Osteoblast (primary cell): ENCODE results near the gene CSNK1E. TPM values are rescaled to one million over a fixed set of nuclear protein-coding genes. Genes with fewer than 3 reads are reported as not detected.

Source experiments
- DNase-seq: peaks from one replicate; pipeline ENCODE4 v3.0.0; 2011; ENCODE audit warnings: low spot score, mixed read lengths; ENCODE audit not compliant: insufficient read length; ENCODE audit errors: missing footprints
- H2AFZ ChIP-seq: 2 replicates; pipeline ENCODE4 v1.6.0; 2011; ENCODE audit warnings: mild to moderate bottlenecking, low read length
- H3K27ac ChIP-seq: 2 replicates; pipeline ENCODE4 v1.5.1; 2011; ENCODE audit warnings: mild to moderate bottlenecking, low read depth, low read length, moderate library complexity
- H3K27me3 ChIP-seq: 2 replicates; pipeline ENCODE4 v1.6.0; 2012; ENCODE audit warnings: mild to moderate bottlenecking, control low read depth, inconsistent platforms, low read length, moderate library complexity; ENCODE audit not compliant: insufficient read depth
- H3K36me3 ChIP-seq: 2 replicates; pipeline ENCODE4 v1.5.1; 2011; ENCODE audit warnings: mild to moderate bottlenecking, low read length, control low read depth, moderate library complexity; ENCODE audit not compliant: insufficient read depth
- H3K4me1 ChIP-seq: 2 replicates; pipeline ENCODE4 v1.5.1; 2011; ENCODE audit warnings: mild to moderate bottlenecking, low read length, control low read depth, moderate library complexity; ENCODE audit not compliant: insufficient read depth
- H3K4me2 ChIP-seq: 2 replicates; pipeline ENCODE4 v1.6.0; 2011; ENCODE audit warnings: mild to moderate bottlenecking, low read length; ENCODE audit not compliant: insufficient read depth
- H3K4me3 ChIP-seq: fragments of 200-600 bp; sonication (generic); 3 replicates; pipeline ENCODE4 v1.5.1; 2012; ENCODE audit warnings: mild to moderate bottlenecking, low read length, inconsistent platforms; ENCODE audit not compliant: insufficient read depth
- H3K79me2 ChIP-seq: 2 replicates; pipeline ENCODE4 v1.6.0; 2012; ENCODE audit warnings: mild to moderate bottlenecking, low read length, control low read depth, inconsistent platforms; ENCODE audit not compliant: insufficient read depth
- H3K9me3 ChIP-seq: 2 replicates; pipeline ENCODE4 v1.5.1; 2011; ENCODE audit warnings: low read depth, low read length, control low read depth
- H4K20me1 ChIP-seq: 2 replicates; pipeline ENCODE4 v1.6.0; 2012; ENCODE audit warnings: mild to moderate bottlenecking, low read length, control low read depth; ENCODE audit not compliant: insufficient read depth
- total RNA-seq: library from RNA; depleted of rRNA; stranded (reverse); fragments of >200 nt; gene quantifications from 2 replicates; pipeline ENCODE4 v1.2.3, GENCODE V29; 2012
- TF ChIP-seq, protein P1 (sequence below): IDR thresholded peaks from 2 replicates; pipeline ENCODE4 v1.5.1; 2011; ENCODE audit warnings: mild to moderate bottlenecking, low read depth, low read length, moderate library complexity; ENCODE audit errors: extremely low read depth

The CSNK1E gene
- total RNA-seq, 1 donor = 152 TPM

DNA sequence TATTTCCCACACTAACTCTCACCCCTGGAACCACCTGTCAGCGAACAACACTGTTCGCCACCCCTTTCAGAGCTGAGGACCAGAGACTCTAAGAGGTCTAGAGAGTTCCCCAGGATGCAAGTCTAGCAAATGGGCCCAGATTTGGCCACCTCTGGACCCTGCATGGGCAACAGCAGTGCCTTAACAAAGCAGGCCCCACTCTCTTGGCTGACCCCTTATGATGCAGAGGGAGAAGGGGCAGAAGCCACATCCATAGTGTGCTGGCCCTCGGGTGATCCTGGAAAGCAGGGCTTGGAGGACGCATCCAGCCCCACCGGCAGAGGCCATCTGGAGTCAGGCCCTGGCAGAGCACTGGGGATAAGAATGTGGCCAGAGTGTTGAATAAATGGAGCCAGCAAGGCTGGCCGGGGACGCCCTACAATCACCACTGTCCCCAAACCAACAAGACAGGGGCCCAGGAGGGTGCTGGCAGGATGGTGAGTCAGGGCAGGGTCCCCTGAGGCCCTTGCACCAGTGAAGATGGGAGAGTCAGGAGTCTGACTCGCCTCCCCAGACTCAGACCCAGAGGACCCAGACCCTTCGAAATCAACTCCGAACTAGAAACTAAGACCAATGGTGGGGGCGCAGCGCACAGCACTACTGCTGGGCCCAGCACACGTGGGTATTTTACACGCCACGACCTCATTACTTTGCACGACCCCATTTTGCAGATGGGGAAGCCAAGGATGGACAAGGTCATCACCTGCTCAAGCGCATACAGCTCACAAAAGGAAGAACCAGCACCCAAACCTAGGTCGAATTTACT is 6.5 kb downstream of the CSNK1E start:
- peak; percentile 86 for DNase-seq
- no peaks in the 10 kb centered on the region for H3K9me3 ChIP-seq
- TF ChIP-seq, protein P1, sequence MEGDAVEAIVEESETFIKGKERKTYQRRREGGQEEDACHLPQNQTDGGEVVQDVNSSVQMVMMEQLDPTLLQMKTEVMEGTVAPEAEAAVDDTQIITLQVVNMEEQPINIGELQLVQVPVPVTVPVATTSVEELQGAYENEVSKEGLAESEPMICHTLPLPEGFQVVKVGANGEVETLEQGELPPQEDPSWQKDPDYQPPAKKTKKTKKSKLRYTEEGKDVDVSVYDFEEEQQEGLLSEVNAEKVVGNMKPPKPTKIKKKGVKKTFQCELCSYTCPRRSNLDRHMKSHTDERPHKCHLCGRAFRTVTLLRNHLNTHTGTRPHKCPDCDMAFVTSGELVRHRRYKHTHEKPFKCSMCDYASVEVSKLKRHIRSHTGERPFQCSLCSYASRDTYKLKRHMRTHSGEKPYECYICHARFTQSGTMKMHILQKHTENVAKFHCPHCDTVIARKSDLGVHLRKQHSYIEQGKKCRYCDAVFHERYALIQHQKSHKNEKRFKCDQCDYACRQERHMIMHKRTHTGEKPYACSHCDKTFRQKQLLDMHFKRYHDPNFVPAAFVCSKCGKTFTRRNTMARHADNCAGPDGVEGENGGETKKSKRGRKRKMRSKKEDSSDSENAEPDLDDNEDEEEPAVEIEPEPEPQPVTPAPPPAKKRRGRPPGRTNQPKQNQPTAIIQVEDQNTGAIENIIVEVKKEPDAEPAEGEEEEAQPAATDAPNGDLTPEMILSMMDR = no peak
- peaks cover 60% of the 10 kb centered on the region for H3K4me1 ChIP-seq
- peaks cover 58% of the 10 kb centered on the region for H3K36me3 ChIP-seq
- peaks cover 96% of the 10 kb centered on the region for H4K20me1 ChIP-seq
- H3K27ac ChIP-seq = peak overlapping the region; percentile 81
- H3K79me2 ChIP-seq = peaks cover 100% of the 10 kb centered on the region
- H3K27me3 ChIP-seq = no peaks in the 10 kb centered on the region
- H3K4me3 ChIP-seq = peak overlapping the region; percentile 11
- peak overlapping the region; percentile 46 for H3K4me2 ChIP-seq
- no peak overlapping the region for H2AFZ ChIP-seq

DNA sequence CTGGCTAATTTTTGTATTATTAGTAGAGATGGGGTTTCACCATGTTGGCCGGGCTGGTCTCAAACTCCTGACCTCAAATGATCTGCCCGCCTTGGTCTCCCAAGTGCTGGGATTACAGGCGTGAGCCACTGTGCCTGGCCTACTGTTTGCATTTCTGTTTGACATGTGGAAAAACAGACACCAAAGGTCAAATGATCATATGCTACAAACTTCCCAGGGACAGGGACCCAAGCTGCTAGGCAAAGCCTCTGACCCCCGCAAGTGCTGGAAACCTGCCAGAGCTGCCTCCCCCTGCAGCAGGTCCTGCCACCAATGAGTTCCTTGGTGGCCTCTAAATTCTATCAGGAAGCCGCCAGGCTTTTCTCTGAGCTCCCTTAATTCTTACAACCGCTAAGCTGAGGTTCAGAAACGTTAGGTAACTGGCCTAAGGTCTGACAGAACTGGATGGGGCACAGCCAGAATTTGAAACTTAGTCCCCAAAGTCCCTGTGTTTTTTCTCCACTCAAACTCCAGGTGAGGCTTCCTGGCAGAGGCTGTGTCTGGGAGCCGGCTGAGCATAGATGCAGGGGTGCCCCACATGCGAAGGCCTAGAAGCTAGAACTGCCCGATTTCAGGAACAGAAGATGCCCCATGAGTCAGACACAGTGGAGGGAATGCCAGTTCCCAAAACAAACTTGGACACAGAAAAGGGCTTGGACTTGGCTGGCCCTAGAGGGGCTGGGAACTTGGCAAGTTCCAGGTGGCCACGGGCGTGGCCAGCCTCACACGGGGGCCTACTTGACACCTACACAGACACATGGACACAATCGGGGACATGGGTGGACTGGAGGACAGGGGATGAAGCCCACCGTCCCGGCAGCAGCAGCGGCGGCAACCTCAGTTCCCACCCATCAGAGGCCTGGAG is 7.4 kb downstream of the CSNK1E start:
- Histone ChIP-seq H3K27ac (peak overlapping the region; percentile 81), H3K79me2 (peaks cover 100% of the 10 kb centered on the region), H3K4me3 (no peak overlapping the region), H3K27me3 (no peaks in the 10 kb centered on the region), H3K4me1 (peaks cover 63% of the 10 kb centered on the region), H3K9me3 (no peaks in the 10 kb centered on the region), H3K4me2 (peak overlapping the region; percentile 46), H4K20me1 (peaks cover 96% of the 10 kb centered on the region), H2AFZ (no peak overlapping the region), H3K36me3 (peaks cover 64% of the 10 kb centered on the region)
- peak; percentile 44 for DNase-seq
- TF ChIP-seq, protein P1 = no peak

GRCh38 chr22:38308791-38309498 is 8.3 kb downstream of the CSNK1E start:
- H2AFZ ChIP-seq = no peak overlapping the region
- H3K4me2 ChIP-seq = no peak overlapping the region
- H3K79me2 ChIP-seq = peaks cover 100% of the 10 kb centered on the region
- TF ChIP-seq, protein P1 = no peak
- H3K27ac ChIP-seq = peak overlapping the region; percentile 81
- H3K9me3 ChIP-seq = no peaks in the 10 kb centered on the region
- peaks cover 74% of the 10 kb centered on the region for H3K36me3 ChIP-seq
- H3K4me3 ChIP-seq = no peak overlapping the region
- DNase-seq = peak; percentile 26
- H3K27me3 ChIP-seq = no peaks in the 10 kb centered on the region
- H3K4me1 ChIP-seq = peaks cover 61% of the 10 kb centered on the region
- H4K20me1 ChIP-seq = peaks cover 96% of the 10 kb centered on the region
